ENCODE results near the gene SNAP29.
"Not testable (repeated sequence)": the region's sequence is repeated elsewhere in the genome, so short reads cannot be mapped to it uniquely, and the experiment has no call there.

SNAP29 gene

DNA sequence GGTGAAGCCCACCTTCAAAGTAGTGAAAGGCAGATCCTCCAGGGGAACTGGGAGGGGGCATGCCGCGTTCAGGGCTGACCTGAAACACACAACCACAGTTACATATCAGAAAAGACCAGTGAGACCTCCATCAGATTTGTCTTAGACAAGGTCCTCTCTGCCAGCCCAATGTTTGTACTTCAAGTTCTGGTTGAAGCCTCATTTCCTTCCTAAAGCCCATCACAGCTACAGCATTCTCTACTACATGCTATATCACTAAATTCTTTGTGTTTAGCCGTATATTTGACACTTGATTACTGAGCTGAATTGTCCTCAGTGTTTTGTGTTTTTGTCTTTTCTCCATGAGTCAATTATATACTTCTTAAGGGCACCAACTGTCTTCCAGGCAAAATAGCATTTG is 40.3 kb upstream of the SNAP29 start:
- Histone ChIP-seq H3K27me3 (ENCODE audit: control insufficient read depth, insufficient read depth, low read length, poor library complexity, severe bottlenecking) (no peaks in the 10 kb centered on the region), H3K4me1 (ENCODE audit: control insufficient read depth, insufficient read depth, low read length) (no peaks in the 10 kb centered on the region), H3K36me3 (ENCODE audit: control insufficient read depth, insufficient read depth, low read length) (peaks cover 7% of the 10 kb centered on the region), H3K9me3 (ENCODE audit: control insufficient read depth, low read length) (no peaks in the 10 kb centered on the region), H3K27ac (ENCODE audit: insufficient read depth, low read depth, low read length, poor library complexity, severe bottlenecking) (no peak overlapping the region), H3K4me3 (ENCODE audit: insufficient read depth, low read depth, low read length) (no peak overlapping the region)
- WGBS, 2 experiments = 93% methylated on average over 3 of the region's 3 CpGs

DNA sequence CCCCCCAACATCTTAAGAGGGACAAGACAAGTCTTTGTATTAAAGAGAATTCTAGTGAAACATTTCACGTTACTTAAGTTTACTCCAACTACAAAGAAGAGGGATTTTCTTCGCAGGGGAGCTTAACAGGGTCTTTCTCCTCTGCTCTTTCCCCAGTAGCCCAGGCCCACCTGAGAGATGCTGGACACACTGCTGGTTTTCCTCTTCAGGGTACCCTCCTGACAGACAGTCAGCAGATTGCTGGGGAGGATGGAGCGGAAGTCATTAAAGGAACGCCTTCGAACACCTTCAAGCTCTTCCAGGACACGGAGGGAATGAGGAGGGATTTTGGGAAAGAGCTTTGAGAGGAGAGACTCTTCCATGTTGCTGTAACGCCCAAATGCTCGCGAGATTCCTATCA is 39.3 kb upstream of the SNAP29 start:
- H3K9me3 ChIP-seq (ENCODE audit: control insufficient read depth, low read length) = no peaks in the 10 kb centered on the region
- H3K36me3 ChIP-seq (ENCODE audit: control insufficient read depth, insufficient read depth, low read length) = peaks cover 3% of the 10 kb centered on the region
- no peak overlapping the region for H3K4me3 ChIP-seq (ENCODE audit: insufficient read depth, low read depth, low read length)
- WGBS, 2 experiments = 96 to 98% methylated on average over 9 of the region's 9 CpGs
- no peaks in the 10 kb centered on the region for H3K4me1 ChIP-seq (ENCODE audit: control insufficient read depth, insufficient read depth, low read length)
- no peak overlapping the region for H3K27ac ChIP-seq (ENCODE audit: insufficient read depth, low read depth, low read length, poor library complexity, severe bottlenecking)
- H3K27me3 ChIP-seq (ENCODE audit: control insufficient read depth, insufficient read depth, low read length, poor library complexity, severe bottlenecking) = no peaks in the 10 kb centered on the region

- WGBS, 2 experiments = 96 to 97% methylated on average over 8 of the region's 8 CpGs
These were observed 37.0 kb upstream of the SNAP29 start for GRCh38 chr22:20821717-20822239.

DNA sequence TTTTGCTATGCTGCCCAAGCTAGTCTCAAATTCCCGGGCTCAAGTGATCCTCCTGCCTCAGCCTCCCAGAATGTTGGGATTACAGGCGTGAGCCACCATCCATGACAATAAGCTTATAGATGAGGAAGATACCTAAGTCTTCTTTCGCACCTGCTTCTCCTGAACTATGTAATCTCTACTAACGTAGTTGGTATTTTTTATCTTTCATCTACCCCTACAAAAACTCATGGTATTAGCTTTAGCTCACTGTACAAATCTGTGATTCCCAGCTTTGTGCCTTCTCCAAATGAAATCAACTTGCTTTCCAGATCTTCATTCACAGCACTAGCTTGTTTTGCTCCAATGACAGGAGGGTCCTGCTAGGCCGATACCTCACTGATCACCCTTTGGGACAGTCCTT is 36.6 kb upstream of the SNAP29 start:
- Histone ChIP-seq H3K36me3 (ENCODE audit: control insufficient read depth, insufficient read depth, low read length) (no peaks in the 10 kb centered on the region), H3K27ac (ENCODE audit: insufficient read depth, low read depth, low read length, poor library complexity, severe bottlenecking) (no peak overlapping the region), H3K9me3 (ENCODE audit: control insufficient read depth, low read length) (no peaks in the 10 kb centered on the region), H3K4me3 (ENCODE audit: insufficient read depth, low read depth, low read length) (no peak overlapping the region), H3K4me1 (ENCODE audit: control insufficient read depth, insufficient read depth, low read length) (no peaks in the 10 kb centered on the region), H3K27me3 (ENCODE audit: control insufficient read depth, insufficient read depth, low read length, poor library complexity, severe bottlenecking) (no peaks in the 10 kb centered on the region)
- 90 to 93% methylated on average over 5 of the region's 5 CpGs for WGBS, 2 experiments

More at GRCh38 chr22:20821717-20822239, 37.0 kb upstream of the SNAP29 start:
- not testable (repeated sequence) for H3K36me3 ChIP-seq (ENCODE audit: control insufficient read depth, insufficient read depth, low read length); H3K27ac ChIP-seq (ENCODE audit: insufficient read depth, low read depth, low read length, poor library complexity, severe bottlenecking); H3K9me3 ChIP-seq (ENCODE audit: control insufficient read depth, low read length); H3K4me1 ChIP-seq (ENCODE audit: control insufficient read depth, insufficient read depth, low read length); H3K4me3 ChIP-seq (ENCODE audit: insufficient read depth, low read depth, low read length); H3K27me3 ChIP-seq (ENCODE audit: control insufficient read depth, insufficient read depth, low read length, poor library complexity, severe bottlenecking)

DNA sequence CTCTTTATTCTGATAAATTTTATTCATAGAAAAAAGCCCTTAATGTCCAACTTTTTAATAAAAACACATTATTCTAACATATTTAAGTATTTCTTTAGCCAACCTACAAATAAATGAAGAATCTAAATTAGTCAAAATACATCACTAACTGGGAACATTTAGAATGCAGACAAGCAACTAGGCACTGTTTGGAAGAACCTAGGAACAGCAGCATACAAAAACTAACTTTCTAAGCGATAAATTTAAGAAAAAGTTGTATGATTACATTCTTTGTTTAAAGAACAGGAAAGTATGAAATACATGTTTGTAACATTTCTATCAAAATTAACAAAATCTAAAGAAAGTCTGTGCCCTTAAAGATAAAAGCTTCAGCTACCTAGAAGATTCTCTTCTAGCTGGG is 35.5 kb upstream of the SNAP29 start:
- 100% methylated on average over 1 of the region's 1 CpG; no CpG with 5 or more reads in 1 of the 2 experiments for WGBS, 2 experiments
- no peaks in the 10 kb centered on the region for H3K27me3 ChIP-seq (ENCODE audit: control insufficient read depth, insufficient read depth, low read length, poor library complexity, severe bottlenecking)
- no peaks in the 10 kb centered on the region for H3K36me3 ChIP-seq (ENCODE audit: control insufficient read depth, insufficient read depth, low read length)
- H3K4me3 ChIP-seq (ENCODE audit: insufficient read depth, low read depth, low read length) = no peak overlapping the region
- H3K27ac ChIP-seq (ENCODE audit: insufficient read depth, low read depth, low read length, poor library complexity, severe bottlenecking) = no peak overlapping the region
- no peaks in the 10 kb centered on the region for H3K4me1 ChIP-seq (ENCODE audit: control insufficient read depth, insufficient read depth, low read length)
- no peaks in the 10 kb centered on the region for H3K9me3 ChIP-seq (ENCODE audit: control insufficient read depth, low read length)

DNA sequence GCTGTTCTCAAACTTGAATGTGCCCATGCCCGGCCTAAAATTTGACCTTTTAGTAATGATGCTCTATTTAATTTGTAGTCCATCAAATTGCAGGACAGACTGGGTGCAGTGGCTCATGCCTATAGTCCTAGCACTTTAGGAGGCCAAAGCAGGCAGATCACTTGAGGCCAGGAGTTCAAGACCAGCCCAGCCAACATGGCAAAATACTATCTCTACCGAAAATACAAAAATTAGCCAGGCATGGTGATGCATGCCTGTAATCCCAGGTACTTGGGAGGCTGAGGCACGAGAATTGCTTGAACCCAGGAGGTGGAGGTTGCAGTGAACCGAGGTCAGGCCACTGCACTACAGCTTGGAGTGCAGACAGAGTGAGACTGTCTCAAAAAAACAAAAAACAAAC is 33.6 kb upstream of the SNAP29 start:
- H3K27me3 ChIP-seq (ENCODE audit: control insufficient read depth, insufficient read depth, low read length, poor library complexity, severe bottlenecking); H3K4me1 ChIP-seq (ENCODE audit: control insufficient read depth, insufficient read depth, low read length); H3K36me3 ChIP-seq (ENCODE audit: control insufficient read depth, insufficient read depth, low read length); H3K4me3 ChIP-seq (ENCODE audit: insufficient read depth, low read depth, low read length); H3K9me3 ChIP-seq (ENCODE audit: control insufficient read depth, low read length); H3K27ac ChIP-seq (ENCODE audit: insufficient read depth, low read depth, low read length, poor library complexity, severe bottlenecking): not testable (repeated sequence)
- WGBS, 2 experiments = 93 to 95% methylated on average over 4 of the region's 4 CpGs

DNA sequence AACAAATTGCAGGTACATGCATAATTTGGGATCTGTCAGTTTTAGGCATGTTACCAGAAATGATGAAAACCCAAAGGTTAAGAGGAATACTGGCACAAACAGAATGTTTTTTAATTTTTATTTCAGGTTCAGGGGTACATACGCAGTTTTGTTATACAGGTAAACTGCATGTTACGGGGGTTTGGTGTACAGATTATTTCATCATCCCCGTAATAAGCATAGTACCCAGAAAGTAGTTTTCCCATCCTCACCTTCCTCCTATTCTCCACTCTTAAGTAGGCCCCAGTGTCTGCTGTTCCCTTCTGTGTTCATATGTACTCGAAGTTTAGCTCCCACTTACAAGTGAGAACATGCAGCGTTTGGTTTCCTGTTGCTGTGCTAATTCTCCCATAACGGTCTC is 33.2 kb upstream of the SNAP29 start:
- Histone ChIP-seq H3K4me1 (ENCODE audit: control insufficient read depth, insufficient read depth, low read length) (no peaks in the 10 kb centered on the region), H3K27me3 (ENCODE audit: control insufficient read depth, insufficient read depth, low read length, poor library complexity, severe bottlenecking) (no peaks in the 10 kb centered on the region), H3K27ac (ENCODE audit: insufficient read depth, low read depth, low read length, poor library complexity, severe bottlenecking) (no peak overlapping the region), H3K4me3 (ENCODE audit: insufficient read depth, low read depth, low read length) (no peak overlapping the region), H3K36me3 (ENCODE audit: control insufficient read depth, insufficient read depth, low read length) (no peaks in the 10 kb centered on the region), H3K9me3 (ENCODE audit: control insufficient read depth, low read length) (no peaks in the 10 kb centered on the region)
- 92 to 94% methylated on average over 6 of the region's 6 CpGs for WGBS, 2 experiments

DNA sequence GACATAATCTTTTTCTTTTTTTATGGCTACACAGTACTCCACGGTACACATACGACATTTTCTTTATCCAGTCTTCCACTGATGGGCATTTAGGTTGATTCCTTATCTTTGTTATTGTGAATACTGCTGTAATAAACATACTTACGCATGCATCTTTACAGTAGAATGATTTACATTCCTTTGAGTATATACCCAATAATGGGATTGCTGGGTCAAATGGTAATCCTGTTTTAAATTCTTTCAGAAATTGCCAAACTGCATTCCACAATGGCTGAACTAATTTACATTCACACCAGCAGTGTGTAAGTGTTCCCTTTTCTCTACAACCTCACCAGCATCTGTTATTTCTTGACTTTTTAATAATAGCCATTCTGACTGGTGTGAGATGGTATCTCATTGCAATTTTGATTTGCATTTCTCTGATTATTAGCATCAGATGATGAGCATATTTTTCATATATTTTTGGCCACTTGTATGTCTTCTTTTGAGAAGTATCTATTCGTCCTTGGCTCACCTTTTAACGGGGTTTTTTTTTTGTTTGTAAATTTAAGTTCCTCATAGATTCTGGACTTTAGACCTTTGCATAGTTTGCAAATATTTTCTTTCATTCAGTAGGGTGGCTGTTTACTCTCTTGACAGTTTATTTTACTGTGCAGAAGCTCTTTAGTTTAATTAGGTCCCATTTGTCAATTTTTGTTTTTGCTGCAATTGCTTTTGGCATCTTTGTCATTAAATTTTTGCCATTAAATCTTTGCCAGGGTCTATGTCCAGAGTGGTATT is 32.2 kb upstream of the SNAP29 start:
- H3K27me3 ChIP-seq (ENCODE audit: control insufficient read depth, insufficient read depth, low read length, poor library complexity, severe bottlenecking); H3K4me3 ChIP-seq (ENCODE audit: insufficient read depth, low read depth, low read length); H3K27ac ChIP-seq (ENCODE audit: insufficient read depth, low read depth, low read length, poor library complexity, severe bottlenecking); H3K4me1 ChIP-seq (ENCODE audit: control insufficient read depth, insufficient read depth, low read length); H3K36me3 ChIP-seq (ENCODE audit: control insufficient read depth, insufficient read depth, low read length); H3K9me3 ChIP-seq (ENCODE audit: control insufficient read depth, low read length): not testable (repeated sequence)
- WGBS, 2 experiments = 93 to 100% methylated on average over 2 to 4 of the region's 5 CpGs

DNA sequence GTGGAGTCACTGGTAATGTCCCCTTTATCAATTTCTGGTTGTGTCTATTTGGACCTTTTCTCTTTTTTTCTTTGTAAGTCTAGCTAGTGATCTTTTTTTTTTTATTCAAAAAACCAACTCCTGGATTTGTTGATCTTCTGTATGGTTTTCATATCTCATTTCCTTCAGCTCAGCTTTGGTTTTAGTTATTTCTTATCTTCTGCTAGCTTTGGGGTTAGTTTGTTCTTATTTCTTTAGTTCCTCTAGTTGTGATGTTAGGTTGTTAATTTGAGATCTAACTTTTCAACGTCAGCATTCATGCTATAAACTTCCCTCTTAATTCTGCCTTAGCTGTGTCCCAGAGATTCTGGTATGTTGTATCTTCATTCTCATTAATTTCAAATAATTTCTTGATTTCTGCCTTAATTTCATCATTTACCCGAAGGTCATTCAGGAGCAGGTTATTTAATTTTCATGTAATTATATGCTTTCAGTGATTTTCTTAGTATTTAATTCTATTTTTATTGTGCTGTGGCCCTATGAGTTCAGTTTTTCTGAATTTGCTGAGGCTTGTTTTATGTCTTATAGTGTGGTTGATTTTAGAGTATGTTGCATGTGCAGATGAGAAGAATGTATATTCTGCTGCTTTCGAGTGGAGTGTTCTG is 29.2 kb upstream of the SNAP29 start:
- WGBS, 2 experiments = 88 to 96% methylated on average over 1 to 2 of the region's 3 CpGs
- H3K27ac ChIP-seq (ENCODE audit: insufficient read depth, low read depth, low read length, poor library complexity, severe bottlenecking) = no peak overlapping the region
- H3K4me3 ChIP-seq (ENCODE audit: insufficient read depth, low read depth, low read length) = no peak overlapping the region
- H3K27me3 ChIP-seq (ENCODE audit: control insufficient read depth, insufficient read depth, low read length, poor library complexity, severe bottlenecking) = no peaks in the 10 kb centered on the region
- H3K4me1 ChIP-seq (ENCODE audit: control insufficient read depth, insufficient read depth, low read length) = no peaks in the 10 kb centered on the region
- H3K36me3 ChIP-seq (ENCODE audit: control insufficient read depth, insufficient read depth, low read length) = peaks cover 3% of the 10 kb centered on the region
- no peaks in the 10 kb centered on the region for H3K9me3 ChIP-seq (ENCODE audit: control insufficient read depth, low read length)

DNA sequence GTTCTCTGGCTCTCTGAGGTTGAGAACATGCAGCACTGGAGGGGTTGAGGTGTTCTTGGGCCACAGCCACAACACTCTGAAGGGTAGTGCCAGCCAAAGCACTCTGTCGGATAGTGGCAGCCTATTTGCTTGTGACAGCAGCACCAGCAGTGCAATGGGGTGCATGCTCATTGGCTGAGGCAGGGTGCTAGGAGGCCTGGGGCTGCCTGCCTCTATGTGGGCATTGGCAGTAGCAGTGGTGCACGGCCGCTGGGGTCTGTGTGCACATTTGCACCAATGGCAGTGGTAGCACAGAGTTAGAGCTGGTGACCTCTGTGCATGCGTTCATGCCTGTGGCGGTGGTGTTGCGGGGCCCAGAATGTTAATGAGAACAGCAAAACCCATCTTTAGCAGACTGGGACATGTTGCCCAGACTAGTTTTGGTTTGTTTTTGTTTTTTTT is 25.6 kb upstream of the SNAP29 start:
- 97% methylated on average over 6 of the region's 6 CpGs for WGBS, 2 experiments
- H3K4me3 ChIP-seq (ENCODE audit: insufficient read depth, low read depth, low read length) = no peak overlapping the region

More for the DNA sequence above, 25.6 kb upstream of the SNAP29 start:
- Histone ChIP-seq H3K4me1 (ENCODE audit: control insufficient read depth, insufficient read depth, low read length) (no peaks in the 10 kb centered on the region), H3K9me3 (ENCODE audit: control insufficient read depth, low read length) (no peaks in the 10 kb centered on the region), H3K27ac (ENCODE audit: insufficient read depth, low read depth, low read length, poor library complexity, severe bottlenecking) (no peak overlapping the region), H3K36me3 (ENCODE audit: control insufficient read depth, insufficient read depth, low read length) (peaks cover 3% of the 10 kb centered on the region), H3K27me3 (ENCODE audit: control insufficient read depth, insufficient read depth, low read length, poor library complexity, severe bottlenecking) (no peaks in the 10 kb centered on the region)

All from ectodermal cell (in vitro differentiated cells).